AG10803 (cell line): ENCODE data around the gene DENND1A.
"Not testable (repeated sequence)": the region's sequence is repeated elsewhere in the genome, so short reads cannot be mapped to it uniquely, and the experiment has no call there.

ENCODE experiments used
- DNase-seq: peaks from one replicate; pipeline ENCODE4 v3.0.0; 2010; ENCODE audit warnings: low read depth
- H3K4me3 ChIP-seq: 2 replicates; pipeline ENCODE4 v1.5.1; 2011; ENCODE audit warnings: mild to moderate bottlenecking, low read length, control low read depth
- CTCF ChIP-seq: conservative IDR thresholded peaks from 2 replicates; pipeline ENCODE4 v1.5.1; 2011; ENCODE audit warnings: mild to moderate bottlenecking, low read length, control low read depth, inconsistent platforms

Gene DENND1A

GRCh38 chr9:123893831-123894460 lies 36.0 kb downstream of the DENND1A start:
- peak; percentile 29 for DNase-seq
- TF ChIP-seq CTCF, result no peak
- no peak overlapping the region for H3K4me3 ChIP-seq

DNA sequence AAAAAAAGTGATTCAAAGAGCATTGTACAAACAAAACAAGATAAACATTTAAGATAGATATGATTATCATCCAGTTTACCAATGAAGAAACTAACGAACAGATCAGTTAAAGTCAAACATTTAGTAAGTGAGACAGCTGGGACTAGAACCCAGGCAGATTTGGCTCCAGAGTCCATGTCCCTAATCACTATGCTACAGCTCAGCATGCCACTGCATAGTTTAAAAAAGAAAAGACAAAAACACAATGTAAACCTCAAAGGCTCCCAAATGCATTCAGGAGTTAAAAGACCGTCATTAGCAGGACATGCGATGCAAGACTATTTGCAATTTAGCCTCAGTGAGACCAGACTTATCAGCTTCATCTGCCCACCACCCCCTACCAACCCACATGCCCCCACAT lies 36.8 kb downstream of the DENND1A start:
- no peak overlapping the region for H3K4me3 ChIP-seq
- no peak for DNase-seq
- TF ChIP-seq CTCF, result no peak

DNA sequence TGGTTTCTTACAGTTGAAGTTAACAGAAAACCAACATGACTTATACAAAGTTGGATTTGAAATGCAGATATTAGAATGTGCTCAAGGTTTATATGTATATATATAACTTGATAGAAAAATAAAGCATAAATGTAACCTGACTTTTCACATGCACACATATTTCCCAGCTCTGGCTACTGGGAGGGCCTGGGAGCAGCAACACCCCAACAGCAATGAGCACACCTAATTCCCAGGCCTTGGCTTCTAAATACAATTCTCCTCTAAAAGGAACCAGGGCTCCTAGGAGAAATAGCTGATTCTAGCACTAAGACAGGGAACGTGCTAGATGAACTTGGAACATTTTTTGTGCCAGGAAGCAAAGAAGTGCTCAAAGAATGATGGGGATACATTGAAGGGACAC lies 42.1 kb downstream of the DENND1A start:
- TF ChIP-seq CTCF, result no peak
- no peak for DNase-seq

GRCh38 chr9:123885834-123886233 lies 44.1 kb downstream of the DENND1A start:
- H3K4me3 ChIP-seq, DNase-seq: not testable (repeated sequence)

More for the DNA sequence above, 42.1 kb downstream of the DENND1A start:
- no peak overlapping the region for H3K4me3 ChIP-seq

- DNase-seq, result peak; percentile 18
- no peak for TF ChIP-seq CTCF
- H3K4me3 ChIP-seq, result no peak overlapping the region
Observed at GRCh38 chr9:123883634-123884033, 46.3 kb downstream of the DENND1A start.

DNA sequence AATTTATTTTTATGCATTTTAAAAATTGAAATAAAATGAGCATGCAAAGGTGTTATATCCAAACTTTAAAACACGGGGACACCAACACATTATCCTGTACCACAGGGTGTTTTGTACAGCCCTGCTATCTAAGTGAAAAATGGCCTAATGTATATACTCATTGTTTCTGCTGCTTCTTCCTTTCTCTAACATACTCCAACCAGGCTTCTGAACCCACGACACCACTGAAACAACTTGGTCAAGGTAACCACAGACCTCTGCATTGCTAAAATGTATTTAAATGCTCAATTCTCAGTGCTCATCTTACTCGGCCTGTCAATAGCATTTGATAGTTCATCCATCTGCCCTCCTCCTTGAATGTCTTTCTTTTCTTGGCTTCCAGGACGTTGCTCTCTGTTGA lies 48.3 kb downstream of the DENND1A start:
- no peak for TF ChIP-seq CTCF
- DNase-seq, result no peak
- H3K4me3 ChIP-seq, result no peak overlapping the region

GRCh38 chr9:123880420-123880819 lies 49.5 kb downstream of the DENND1A start:
- no peak overlapping the region for H3K4me3 ChIP-seq
- DNase-seq, result no peak
- no peak for TF ChIP-seq CTCF

GRCh38 chr9:123876750-123877149 lies 53.2 kb downstream of the DENND1A start:
- TF ChIP-seq CTCF, result no peak
- no peak overlapping the region for H3K4me3 ChIP-seq
- no peak for DNase-seq
